ENCODE results near the gene SCLT1.

GRCh38 chr4:128866269-128866668 is 227.1 kb downstream of the SCLT1 start:
- TF ChIP-seq CTCF (IDR thresholded peaks at IDR 0.05), result no peak
- no peak for TF ChIP-seq REST (IDR thresholded peaks at IDR 0.05)
- TF ChIP-seq TP53 (CRISPR knock-in tag; IDR thresholded peaks at IDR 0.05), result no peak
- TF ChIP-seq EP300 (IDR thresholded peaks at IDR 0.05), result no peak
- TF ChIP-seq JUN (IDR thresholded peaks at IDR 0.05), result no peak
- TF ChIP-seq RAD21 (conservative IDR thresholded peaks at IDR 0.05 in 1 of 2, IDR thresholded peaks at IDR 0.05 in 1 of 2), result no peak
- TF ChIP-seq FOSL2 (IDR thresholded peaks at IDR 0.05), result no peak
- TF ChIP-seq FOSL2 (CRISPR knock-in tag; IDR thresholded peaks at IDR 0.05), result no peak
- TF ChIP-seq NR3C1 (IDR thresholded peaks at IDR 0.05), result no peak
- TF ChIP-seq MAX (IDR thresholded peaks at IDR 0.05), result no peak
- no peak for TF ChIP-seq CEBPB (IDR thresholded peaks at IDR 0.05)

Measured in A549 (cell line).